ENCODE measurements around the gene AP1M2. TPM values are rescaled to one million over a fixed set of nuclear protein-coding genes. Genes with fewer than 3 reads are reported as not detected.

Gene AP1M2
- total RNA-seq, 1 experiment from 2014 or later: 146 TPM

DNA sequence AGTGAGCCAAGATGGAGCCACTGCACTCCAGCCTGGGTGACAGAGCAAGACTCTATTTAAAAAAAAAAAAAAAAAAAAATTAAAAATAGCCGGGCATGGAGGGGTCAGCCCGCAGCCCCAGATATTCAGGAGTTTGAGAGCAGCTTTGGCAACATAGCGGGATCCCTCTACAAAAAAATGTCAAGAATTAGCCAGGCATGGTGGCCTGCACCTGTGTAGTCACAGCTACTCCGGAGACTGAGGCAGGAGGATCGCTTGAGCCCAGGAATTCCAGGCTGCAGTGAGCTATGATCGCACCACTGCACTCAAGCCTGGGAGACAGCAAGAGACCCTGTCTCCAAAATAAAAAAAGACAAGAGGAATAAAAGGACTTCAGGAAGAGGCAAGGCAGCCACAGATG is 716 bp downstream of the AP1M2 start:
- no peak overlapping the region for H3K18ac ChIP-seq (ENCODE audit: insufficient read length, low read depth, low read length)
- peak overlapping the region; percentile 75 to 98 for H3K4me3 Mint-ChIP-seq

More for the DNA sequence above, 716 bp downstream of the AP1M2 start:
- Histone ChIP-seq H4K91ac (ENCODE audit: insufficient read length, low read depth, low read length) (no peak overlapping the region), H3K79me1 (ENCODE audit: insufficient read depth, low read depth, low read length, poor library complexity, severe bottlenecking) (no peaks in the 10 kb centered on the region), H3K4me2 (ENCODE audit: insufficient read depth, insufficient read length, low read length) (peak overlapping the region; percentile 32), H2BK20ac (ENCODE audit: low read depth, low read length, poor library complexity, severe bottlenecking) (no peak overlapping the region), H4K20me1 (ENCODE audit: control insufficient read depth, insufficient read depth, insufficient read length) (no peaks in the 10 kb centered on the region), H2BK120ac (ENCODE audit: low read depth, low read length, poor library complexity, severe bottlenecking) (no peak overlapping the region), H4K8ac (replicated peaks; ENCODE audit: insufficient read length, low read depth, low read length) (no peak overlapping the region), H3K79me2 (ENCODE audit: insufficient read depth, low read length) (no peaks in the 10 kb centered on the region), H3K9ac (ENCODE audit: extremely low read depth, insufficient read length, low read length) (peak overlapping the region; percentile 16), H3T11ph (ENCODE audit: low read length) (no peak overlapping the region), H3K27me3 (ENCODE audit: insufficient read depth, low read length) (no peaks in the 10 kb centered on the region), H2BK5ac (ENCODE audit: insufficient read length, low read length) (no peak overlapping the region), H3K9me3 (ENCODE audit: control insufficient read depth, low read depth, low read length) (no peaks in the 10 kb centered on the region), H2BK15ac (ENCODE audit: low read depth, low read length) (no peak overlapping the region), H3K27ac (ENCODE audit: insufficient read length, low read depth, low read length) (no peak overlapping the region), H3K4ac (ENCODE audit: low read depth, low read length) (no peak overlapping the region), H2AK5ac (ENCODE audit: insufficient read length, low read length) (no peak overlapping the region), H2BK12ac (ENCODE audit: insufficient read length, low read depth, low read length) (no peak overlapping the region), H3K4me1 (ENCODE audit: insufficient read depth, low read length) (no peaks in the 10 kb centered on the region), H3K56ac (ENCODE audit: insufficient read length, low read depth, low read length) (no peak overlapping the region), H2AFZ (ENCODE audit: low read length) (no peak overlapping the region), H4K5ac (ENCODE audit: insufficient read length, low read depth, low read length) (no peak overlapping the region), H3K23ac (ENCODE audit: insufficient read length, low read depth, low read length) (no peak overlapping the region), H3K23me2 (ENCODE audit: insufficient read length, low read depth, low read length, poor library complexity, severe bottlenecking) (no peaks in the 10 kb centered on the region), H3K14ac (ENCODE audit: insufficient read depth, low read length) (no peak overlapping the region)
- H3K4me1 Mint-ChIP-seq: peaks cover 12 to 22% of the 10 kb centered on the region in 2 experiments
- TF ChIP-seq, protein P1, sequence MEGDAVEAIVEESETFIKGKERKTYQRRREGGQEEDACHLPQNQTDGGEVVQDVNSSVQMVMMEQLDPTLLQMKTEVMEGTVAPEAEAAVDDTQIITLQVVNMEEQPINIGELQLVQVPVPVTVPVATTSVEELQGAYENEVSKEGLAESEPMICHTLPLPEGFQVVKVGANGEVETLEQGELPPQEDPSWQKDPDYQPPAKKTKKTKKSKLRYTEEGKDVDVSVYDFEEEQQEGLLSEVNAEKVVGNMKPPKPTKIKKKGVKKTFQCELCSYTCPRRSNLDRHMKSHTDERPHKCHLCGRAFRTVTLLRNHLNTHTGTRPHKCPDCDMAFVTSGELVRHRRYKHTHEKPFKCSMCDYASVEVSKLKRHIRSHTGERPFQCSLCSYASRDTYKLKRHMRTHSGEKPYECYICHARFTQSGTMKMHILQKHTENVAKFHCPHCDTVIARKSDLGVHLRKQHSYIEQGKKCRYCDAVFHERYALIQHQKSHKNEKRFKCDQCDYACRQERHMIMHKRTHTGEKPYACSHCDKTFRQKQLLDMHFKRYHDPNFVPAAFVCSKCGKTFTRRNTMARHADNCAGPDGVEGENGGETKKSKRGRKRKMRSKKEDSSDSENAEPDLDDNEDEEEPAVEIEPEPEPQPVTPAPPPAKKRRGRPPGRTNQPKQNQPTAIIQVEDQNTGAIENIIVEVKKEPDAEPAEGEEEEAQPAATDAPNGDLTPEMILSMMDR (conservative IDR thresholded peaks at IDR 0.05): no peak
- no peak for DNase-seq
- WGBS (ENCODE audit: extremely low coverage, insufficient read length, low lambda C conversion rate): no CpG with 5 or more reads among the region's 6 CpGs
- H3K27ac Mint-ChIP-seq: peak overlapping the region; percentile 36 to 94 (median 65); a peak in 2 of 7 replicates
- H3K9me3 Mint-ChIP-seq: no peaks in the 10 kb centered on the region
- H3K36me3 Mint-ChIP-seq (ENCODE audit: insufficient read depth in 1 of 3, low read depth in 3 of 3): peaks cover 5 to 29% (median 27%) of the 10 kb centered on the region in 3 experiments
- H3K27me3 Mint-ChIP-seq (ENCODE audit: low read depth): peaks cover 9% of the 10 kb centered on the region

Data from H9 (cell line).